Measurements from ENCODE around the gene TMTC2.

The TMTC2 gene

DNA sequence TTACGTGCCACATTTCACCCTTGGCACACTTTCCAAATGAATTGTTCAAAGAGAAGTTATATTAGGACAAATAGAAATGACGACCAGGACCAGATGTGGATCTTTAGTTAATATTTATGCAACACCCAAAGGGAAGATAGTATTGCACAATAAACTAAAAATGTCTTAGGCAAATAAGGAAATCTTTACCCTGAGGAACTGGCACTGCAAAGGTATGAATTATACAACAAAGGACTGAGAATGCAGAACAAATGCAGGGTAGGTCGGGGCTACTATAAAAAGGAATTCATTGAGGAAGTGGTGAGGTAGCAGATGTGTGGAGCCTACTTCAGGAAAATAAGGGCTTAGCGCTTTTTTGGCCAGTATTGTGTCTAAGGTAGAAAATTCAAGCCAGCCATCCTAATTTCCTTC lies 3.9 kb upstream of the TMTC2 start:
- DNase-seq = no peak

DNA sequence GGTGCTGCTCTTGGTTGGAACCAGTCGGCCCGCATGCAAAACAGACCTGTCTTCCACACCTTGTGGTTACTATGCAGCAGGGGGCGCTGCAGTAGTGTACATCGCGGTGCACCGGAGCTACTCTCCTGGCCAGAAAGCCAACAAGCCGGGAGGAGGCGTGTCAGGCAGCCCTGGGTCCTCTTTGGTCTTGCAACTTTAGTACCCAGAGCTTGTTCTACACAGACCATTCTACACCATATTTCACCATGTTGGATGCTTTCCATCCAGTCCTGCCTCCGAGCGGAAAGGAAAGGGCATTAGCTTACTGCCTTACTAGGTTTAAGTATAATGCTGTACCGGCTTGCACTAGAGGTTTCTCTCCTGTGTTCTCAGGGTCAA lies 927 bp upstream of the TMTC2 start:
- DNase-seq = peak; percentile 27

DNA sequence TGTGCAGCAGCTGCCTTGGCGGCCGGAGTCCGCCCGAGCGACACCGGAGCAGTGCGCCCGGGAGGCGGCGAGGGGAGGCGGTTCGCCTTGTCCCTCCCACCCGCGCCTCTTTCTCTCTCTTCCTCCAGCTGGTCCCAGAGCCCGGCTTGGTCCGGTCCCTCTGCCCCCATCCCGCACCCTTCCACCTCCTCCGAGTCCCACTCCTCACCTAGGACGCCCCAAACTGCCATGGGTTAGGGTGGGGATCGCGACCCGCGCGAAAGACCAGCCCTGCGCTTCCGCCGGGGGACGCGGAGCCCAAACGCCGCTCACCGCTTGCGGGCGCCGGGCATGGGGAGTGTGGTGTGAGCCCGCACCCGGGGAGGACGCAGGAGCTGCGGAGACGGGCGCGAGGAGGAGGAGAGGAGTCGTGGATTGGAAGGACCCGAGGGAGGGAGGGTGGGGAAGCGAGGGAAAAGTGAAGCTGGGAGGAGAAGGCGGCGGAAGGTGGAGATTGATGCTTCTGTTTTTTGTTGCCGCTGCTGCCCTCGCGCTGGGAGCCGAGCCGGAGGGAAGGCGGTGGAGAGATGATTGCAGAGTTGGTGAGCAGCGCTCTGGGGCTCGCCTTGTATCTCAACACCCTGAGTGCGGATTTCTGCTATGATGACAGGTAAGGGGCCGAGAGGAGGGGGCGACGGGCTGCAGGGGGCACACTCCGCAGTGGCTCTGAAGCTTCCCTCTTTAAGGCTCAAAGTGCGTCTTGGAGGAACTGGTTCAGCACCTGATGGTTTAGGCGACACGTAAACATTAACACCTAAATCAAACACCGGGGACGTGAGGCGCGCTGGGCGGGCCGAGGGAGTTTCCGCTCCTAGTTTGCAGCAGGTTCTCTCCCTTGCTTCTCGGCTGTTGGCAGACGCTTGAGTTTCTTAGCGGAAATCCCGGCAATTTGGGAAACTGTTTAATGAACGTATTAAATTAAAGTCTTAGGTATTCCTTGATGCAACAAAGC lies 610 bp downstream of the TMTC2 start:
- no peak for DNase-seq

DNA sequence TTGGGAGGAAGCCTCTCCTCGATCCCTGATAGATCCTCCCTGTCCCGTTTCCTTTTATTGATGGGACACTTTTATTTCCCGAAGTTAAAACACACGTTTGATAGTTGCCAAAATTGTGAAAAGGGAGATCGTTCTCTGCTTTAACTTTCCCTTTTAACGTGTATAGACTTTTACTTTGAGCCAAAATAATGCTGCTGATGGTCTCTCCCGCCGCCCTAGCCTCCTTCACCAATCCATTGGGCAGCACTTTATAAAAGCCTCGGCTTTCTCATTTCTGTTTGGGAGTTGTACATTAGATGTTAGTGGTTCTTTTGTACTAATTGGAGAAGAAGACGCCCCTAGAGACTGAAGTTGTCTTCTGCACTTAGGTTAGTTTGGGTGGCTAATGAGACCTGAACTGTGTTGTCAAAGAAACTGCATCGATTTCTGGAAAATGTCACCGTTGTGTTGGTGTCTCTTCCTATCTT lies 1.4 kb downstream of the TMTC2 start:
- DNase-seq = no peak

DNA sequence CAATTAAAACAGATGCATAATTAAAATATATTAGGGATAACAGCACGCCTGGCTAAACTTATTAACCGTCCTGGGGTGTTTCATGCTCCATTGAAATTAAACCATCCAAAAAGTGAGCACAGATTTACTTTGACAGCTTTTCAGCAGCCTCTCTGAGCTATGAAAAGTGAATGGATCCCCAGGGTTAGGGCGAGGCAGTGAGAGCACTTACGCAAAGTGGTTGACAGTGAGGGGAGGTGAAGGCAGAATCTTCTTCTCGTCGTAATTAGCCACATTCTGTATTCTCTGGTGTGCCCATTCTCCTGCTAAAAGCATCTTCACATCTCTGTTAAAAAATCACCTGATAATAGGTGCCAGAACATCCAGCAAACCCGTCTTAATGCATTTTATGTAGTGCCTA lies 1.9 kb downstream of the TMTC2 start:
- DNase-seq = no peak

DNA sequence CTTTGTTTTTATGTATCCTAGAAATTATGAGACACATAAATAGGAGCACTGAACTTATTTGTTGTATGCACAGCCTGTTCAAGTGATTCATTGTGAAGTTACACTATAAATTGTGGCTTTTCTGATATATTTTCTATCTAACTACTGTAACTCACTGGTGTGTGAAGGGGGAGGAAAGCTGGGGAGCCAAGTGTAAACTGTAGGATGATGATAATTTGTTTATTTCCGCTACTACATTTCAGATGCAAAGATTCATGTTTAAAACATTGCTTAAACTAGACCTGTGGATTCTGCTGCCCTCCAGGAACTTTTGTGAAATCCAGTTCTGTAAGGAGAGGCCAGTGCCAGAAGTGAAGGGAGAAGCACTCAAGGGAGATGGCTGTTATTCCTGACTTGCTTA lies 3.3 kb downstream of the TMTC2 start:
- no peak for DNase-seq

DNA sequence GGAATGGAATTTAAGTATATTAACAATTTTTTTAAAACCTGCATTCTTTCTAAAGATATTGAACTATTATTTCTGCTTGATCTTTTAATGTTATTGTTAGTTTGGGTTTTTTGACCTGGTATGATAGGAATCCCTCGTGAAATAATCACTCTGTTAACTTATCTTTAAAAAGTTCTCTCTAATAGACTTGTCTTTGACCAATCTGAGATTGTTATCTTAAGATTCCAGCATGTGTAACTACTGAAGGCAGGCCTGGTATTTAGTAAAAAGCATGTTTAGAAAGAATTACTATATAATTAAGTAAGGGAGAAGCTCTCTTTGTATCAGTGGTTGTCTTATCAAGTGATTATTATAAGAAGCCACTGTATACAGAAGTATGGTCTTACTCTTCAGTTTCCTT lies 4.8 kb downstream of the TMTC2 start:
- DNase-seq = no peak

DNA sequence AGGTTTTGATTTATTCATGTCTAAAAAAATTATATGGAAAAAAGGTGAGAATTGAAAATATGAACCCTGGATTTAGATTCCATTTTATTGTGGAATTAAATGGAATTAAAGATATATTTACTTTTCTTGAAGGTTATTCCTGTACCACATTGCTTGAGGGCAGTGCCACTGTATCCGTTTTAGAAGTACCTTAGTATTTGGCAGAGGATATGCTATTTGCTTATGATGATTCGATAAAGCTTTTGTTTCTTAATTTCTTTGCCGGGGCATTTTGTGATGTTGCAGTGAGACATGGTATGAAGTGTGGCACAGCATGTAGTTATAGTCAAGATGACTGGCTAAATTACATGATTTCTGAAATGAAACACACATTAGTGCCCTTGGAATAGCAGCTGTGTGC lies 7.6 kb downstream of the TMTC2 start:
- DNase-seq = no peak

DNA sequence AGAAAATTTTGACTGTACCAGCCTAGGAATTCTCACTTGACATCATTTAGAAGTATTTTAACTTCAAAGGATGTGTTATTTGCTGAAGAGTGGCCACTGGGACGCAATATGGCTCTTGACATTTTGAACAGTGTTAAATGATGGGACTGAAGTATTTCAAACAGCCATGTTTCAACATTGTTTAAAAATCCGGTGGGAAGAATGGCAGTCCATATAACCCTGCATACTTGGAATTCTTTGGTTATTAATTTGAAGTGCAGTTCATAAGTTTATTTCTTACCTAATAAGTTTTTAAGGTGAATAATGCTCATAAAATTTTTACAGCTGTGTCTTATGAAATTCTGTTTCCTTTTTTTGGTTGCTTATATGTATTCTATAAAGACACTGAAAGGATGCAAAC lies 8.3 kb downstream of the TMTC2 start:
- DNase-seq = no peak

DNA sequence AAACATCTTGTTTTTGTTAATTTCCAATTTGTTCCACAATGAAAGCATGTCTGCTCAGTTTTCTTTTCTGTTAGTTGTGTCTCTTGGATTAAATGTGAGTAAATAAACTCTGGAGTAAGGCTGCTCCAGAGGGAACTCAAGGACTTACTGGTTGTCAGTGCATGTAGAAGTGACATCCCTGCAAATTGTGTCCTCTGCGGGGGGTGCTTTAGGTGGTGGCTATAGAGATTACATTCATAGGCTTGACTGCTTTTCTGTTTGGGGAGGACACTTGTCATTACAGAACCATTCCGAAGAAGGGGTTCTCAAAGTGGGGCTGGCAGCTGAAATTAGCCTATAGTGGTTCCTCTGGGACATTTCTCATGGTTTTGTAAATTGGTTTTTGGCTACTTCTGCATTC lies 8.8 kb downstream of the TMTC2 start:
- DNase-seq = no peak

DNA sequence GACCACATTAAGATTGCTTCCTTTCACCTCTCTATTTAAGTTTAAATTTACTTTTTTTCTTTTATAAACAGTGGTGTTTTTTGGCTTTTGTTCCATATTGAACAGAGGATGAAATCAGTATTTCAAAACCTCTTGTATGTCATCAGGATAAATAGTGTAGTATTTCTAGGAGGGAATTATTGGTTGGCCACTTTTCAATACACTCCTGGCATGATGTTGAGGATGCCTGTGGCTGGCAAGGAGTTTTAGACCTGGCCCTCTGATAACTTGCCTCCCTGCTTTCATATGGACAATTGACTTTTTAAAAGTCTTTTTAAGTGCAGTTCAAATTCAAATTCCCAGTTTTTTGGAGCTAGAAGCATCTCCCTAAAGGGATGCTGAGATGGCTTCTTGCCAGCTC lies 9.8 kb downstream of the TMTC2 start:
- DNase-seq = no peak

DNA sequence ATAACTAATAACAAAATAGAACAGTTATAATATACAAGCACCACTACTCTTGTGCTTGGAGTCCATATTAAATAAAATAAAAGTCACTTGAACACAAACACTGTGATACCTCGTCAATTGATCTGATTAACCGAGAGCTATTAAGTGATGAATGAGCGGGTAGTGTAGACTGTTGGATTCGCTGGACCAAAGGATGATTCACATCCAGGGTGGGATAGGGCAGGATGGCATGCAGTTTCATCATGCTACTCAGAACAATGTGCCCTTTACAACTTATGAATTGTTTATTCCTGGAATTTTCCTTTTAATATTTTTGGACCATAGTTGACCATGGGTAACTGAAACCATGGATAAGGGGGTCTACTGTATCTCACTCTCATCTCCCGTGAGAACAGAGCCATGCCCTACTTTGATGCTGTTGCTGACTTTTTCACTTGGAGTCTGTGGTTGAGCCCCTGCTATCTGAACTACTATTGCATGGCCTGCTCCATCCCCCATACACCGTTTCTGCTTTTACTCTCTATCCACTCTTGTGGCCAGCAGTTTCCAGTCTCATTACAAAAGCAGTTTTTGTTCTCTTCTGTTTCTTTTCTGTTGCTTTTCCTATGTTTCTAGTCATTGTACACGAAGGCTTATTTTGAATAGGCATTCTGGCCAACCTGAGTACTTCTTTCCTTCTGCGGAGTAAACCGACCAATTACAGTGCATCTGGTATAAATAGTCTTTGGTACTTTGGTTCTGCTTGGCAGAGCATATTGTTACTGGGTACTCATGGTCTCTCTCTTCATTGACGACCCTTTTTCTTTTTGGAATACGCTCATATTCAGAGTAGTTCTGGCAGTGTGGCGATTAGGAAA lies 12.2 kb downstream of the TMTC2 start:
- DNase-seq = no peak

DNA sequence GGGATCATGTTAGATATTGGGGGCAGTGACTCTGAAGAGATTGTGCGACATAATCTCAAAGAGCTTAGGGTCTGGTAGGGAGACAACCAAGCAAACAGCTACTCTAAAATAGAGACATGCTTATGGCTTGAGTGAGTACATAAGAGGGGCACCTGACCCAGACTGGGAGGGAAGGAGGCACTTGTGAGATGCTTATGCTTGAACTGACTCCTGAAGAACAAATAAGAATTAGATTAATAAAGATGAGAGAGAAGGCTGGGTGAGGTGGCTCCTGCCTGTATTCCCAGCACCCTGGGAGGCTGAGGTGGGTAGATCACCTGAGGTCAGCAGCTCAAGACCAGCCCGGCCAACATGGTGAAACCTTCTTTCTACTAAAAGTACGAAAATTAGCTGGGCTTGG lies 19.1 kb downstream of the TMTC2 start:
- no peak for DNase-seq

DNA sequence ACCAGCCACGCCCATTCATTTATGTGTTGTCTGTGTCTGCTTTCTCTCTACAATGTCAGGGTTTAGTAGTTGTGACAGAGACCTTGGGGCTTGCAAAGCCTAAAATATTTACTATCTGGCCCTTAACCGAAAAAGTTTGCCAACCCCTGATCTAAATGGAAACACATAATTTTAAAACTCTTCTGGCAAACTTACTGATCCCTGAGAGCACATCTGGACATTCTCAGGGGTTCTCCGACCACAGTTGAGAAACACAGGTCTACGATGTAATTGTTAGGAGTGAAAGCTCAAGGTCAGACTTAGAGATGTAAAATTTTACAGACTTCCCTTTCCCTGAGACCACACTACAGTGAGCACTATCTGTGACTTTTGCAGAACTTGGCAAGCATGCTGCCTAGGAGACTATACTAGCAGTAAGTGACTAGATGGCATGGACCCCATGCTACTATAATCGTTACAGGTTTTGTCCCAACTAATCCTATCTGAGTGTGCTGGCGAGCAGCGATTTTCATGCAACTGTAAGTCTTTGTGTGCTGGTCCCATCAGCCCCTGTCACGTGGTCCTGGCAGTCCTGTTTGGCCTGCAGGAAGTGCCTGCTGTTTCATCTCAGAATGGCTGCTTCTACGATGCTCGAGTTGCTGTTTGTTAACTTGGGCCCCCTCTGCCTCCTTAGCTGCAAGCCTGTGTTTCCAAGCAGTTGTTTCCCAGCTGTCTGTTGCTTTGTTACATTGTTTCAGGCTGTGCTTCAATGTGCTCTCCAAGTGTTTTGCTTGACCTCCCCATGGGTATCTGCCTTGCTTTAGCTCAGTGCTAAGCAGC lies 21.6 kb downstream of the TMTC2 start:
- no peak for DNase-seq

DNA sequence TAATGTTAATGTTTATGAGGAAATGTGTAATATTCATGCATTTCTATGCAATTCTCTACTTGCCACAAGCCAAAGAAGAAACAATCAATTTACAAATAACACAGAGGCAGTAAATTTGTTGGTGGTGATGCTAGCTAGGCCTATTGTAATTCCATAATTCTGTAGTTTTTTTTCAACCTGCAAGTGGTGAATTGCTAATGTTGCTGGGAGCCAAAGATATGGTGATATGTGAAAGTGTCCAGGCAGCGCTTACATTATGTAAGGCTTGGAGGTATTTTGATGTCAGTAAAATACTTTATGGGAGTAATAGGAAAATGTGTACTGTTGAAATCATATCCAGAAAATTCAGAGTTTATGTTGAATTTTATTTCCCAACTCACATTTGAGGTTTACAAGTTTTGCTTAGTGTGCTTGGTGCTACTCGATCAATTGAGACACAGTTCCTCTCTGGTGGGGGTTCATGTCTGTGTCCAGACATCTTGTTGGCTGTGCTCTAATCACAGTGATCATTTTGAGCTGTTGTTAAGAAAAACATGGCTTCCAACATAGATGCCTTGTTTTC lies 23.2 kb downstream of the TMTC2 start:
- no peak for DNase-seq

DNA sequence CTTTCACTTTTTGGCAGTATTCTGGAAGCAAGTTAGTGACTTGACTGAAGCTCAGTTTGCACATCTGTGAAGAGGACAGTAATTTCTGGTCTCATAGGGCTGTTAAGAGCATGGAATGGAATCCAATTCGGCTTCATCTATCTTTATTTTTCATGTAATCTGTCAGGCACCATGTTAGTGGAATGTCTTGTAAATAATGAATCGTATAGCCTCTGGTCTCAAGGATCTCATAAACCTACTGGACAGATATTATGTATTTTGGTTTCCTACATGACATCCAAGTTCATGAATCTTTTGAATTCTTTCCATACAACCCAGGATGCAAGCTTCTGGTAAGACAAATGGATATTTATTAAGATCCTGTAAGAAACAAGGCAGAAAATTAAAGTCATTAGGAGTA lies 24.0 kb downstream of the TMTC2 start:
- DNase-seq = no peak

DNA sequence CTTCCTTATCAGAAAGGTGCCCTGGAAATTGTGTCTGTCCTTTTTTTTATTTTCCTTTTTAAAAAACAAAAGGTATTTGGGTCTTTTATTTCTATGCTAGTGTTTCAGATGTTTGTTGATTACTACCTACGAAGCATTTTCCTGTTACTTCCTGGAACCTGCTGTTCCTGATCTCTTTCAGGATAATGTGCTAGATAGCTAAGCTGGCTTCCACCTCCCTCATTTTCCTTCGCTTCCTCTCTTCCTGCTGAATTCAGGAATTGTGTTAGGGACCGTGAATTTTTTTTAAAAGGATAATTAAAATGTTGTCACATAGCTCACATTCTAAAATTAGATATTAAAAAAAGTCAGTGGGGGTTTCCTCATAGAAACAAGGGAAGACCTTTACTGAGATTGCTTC lies 27.7 kb downstream of the TMTC2 start:
- no peak for DNase-seq

DNA sequence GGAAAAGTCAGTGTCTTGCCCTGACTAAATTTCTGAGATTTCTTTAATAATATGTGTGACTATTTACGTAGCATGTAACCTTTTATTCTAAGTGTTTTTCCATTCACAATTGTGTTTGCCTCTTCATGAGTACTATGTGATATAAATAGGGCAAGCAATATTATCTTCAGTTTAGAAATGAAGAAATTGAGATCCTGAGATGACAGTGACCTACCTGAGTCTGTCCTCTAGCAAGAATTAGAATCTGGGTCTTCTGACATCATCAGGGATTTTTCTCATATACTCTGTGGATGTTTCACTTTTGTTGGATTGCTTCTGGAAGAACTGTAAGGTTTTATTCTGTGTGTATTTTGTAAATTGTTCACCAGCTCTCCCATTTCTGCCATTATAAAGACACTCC lies 35.0 kb downstream of the TMTC2 start:
- DNase-seq = no peak

DNA sequence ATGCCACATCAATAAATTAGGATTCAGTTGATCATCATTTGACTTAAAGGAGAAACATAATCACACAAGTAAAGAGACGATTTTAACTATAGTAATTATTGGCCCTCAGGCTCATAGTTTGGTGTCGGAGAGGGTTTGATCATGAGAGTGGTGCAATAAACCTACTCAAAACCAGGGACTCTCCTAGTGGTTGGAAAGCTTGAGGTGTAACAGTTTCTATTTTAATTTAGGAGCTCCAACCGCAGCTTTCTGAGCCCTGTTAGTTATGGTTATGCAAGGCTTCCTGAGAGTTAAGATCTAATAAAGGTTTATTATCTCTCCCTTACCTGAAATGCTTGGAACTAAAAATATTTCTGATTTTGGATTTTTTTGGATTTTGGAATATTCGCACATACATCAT lies 36.4 kb downstream of the TMTC2 start:
- no peak for DNase-seq

DNA sequence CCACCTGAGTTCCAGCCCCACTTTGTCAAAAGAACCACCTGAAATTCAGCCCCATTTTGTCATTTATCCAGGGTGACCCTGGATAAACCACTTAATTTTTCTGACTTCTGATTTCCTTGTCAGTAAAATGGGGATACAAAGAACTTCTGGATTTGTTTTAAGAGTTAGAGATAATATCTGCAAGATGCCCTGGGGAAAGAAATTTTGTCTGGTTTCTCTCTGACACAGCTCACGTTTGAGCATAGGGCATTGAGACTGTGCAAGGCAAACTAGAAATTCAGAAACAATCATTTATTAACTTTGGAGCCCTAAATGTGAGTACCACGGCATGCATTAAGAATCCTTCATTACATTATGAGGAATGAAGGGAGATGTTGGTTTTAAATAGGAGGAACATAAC lies 37.2 kb downstream of the TMTC2 start:
- no peak for DNase-seq

DNA sequence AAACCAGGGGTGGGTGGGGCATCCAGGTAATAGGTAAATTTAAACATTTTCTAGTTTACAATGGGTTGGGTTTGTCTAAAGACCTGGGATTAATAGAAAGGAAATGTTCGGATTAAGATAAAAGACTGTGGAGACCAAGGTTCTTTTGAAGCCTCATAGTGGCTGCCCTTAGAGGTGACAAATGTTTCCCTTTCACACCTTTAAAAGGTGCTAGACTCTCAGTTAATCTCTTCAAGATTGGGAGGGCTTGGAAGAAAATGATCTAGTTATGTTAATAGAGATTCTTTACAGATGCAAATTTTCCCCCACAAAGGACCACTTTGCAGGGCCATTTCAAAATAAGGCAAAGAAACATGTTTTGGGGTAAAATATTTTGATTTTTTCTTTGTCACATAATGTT lies 39.0 kb downstream of the TMTC2 start:
- DNase-seq = no peak

DNA sequence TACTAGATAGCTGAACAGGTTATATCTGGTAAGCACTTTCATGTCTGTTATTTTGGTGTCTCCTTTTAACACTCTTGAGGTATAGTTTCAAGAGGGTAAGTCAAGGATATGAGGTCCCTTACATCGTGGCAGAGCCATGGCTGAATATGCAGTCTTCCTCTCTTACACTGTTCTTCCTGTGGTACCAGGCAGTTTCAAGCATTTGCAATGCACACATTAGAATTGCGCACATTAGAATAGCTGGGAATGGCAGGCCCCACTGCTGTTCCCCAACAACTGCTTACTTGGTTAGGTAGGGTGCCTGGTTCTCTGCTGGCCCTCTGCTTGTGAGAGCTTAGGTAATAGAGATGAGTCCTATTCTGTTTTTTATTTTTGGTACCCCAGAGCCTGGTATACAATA lies 41.2 kb downstream of the TMTC2 start:
- DNase-seq = no peak

DNA sequence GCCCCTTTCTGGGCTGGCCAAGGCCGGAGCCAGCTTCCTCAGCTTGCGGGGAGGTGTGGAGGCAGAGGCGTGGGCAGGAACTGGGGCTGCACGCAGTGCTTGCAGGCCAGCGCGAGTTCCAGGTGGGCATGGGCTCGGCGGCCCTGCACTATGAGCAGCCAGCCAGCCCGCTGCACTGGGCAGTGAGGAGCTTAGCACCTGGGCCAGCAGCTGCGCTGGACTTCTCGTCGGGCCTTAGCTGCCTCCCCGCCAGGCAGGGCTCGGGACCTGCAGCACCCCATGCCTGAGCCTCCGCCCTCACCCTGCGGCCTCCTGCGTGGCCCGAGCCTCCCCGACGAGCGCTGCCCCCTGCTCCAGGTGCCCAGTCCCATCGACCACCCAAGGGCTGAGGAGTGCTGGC lies 42.0 kb downstream of the TMTC2 start:
- no peak for DNase-seq

All from KG1 (cell line).